GM19324 (cell line): ENCODE results near the gene ZNF446.
"Not testable (repeated sequence)": the region's sequence is repeated elsewhere in the genome, so short reads cannot be mapped to it uniquely, and the experiment has no call there.

Experiments
- ATAC-seq: cut with Tn5 transposase; IDR thresholded peaks from one replicate; pipeline ENCODE4 v1.9.1; 2021; ENCODE audit warnings: mild to moderate bottlenecking, moderate library complexity; ENCODE audit not compliant: unreplicated experiment, low FRiP score

The ZNF446 gene

DNA sequence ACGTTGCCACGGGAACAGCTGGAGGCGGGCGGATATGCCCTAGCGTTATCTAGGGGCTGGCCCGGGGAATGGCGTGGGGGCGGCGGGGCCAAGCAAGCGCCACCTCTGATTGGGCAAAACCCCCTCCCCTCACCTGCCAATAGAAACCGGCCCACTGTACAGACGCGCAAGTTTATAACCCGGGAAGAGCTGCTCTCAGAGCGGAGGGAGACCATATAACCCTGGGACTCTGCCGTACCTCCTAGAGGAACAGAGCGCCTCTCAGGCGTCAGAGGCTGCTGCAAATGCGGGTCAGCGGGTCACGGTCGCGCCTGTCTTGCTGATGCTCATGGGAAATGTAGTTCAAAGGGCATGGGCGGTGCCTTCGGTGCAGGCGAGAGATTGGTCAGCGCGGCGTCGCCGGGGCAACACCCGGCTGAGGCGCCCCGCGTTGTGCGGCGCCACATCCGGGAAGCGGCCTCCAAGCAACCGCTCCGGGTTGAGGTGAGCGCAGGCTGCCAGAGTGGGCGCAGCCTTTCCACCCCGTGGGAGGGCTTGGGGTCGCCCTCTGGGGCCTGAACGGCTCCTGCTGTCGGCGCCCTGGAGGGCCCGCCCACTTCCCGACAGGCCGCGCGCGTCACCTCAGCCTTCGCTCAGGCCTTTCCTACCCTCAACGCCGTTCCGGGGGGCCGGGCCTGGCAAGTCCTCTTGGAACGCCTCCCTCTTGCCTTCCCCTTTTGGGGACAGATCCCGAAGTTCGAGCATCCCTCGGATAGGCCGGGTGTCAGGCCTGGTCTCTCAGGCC lies at the start of gene ZNF446:
Gene ZNF446, plus strand, starts transcription at position 639 of the 784 bp plus-strand sequence. CDS start 867 bp downstream, outside the sequence.
- peak; percentile 77 for ATAC-seq

DNA sequence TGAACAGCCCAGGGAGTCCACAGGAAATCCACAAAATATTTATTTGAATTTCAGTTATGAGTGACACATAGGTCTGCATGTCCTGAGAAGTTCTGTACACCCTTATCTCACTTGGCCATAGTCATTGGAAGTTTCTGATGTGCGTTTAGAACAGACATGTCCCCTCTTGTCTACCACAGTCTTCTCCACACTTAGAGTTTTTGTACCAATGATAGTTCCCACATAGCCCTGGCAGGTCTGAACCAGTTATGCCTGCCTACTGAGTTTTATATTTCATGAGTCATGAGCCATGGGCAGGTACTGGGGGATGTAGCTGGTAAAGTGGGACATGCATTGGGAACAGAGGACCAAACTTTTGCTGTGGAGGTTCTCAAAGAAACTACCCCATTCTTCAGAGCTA lies 47.5 kb upstream of the ZNF446 start:
- ATAC-seq: no peak

DNA sequence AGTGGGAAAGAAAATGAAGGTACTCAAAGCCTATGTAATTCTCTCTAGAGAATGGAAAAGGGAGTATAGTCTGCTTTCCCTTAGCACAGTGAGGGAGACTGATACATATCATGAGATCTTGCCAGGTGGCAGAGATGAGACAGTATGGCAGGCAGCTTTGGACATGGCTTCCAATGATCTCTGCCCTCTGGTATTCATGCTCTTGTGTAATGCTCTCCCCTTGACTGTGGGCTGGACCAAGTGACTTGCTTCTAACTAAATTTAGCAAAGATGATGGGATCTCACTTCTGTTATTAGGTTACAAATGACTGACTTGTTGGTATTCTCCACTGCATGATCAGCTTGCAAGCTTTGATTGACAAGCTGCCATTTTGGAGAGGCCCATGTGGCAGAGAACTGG lies 46.4 kb upstream of the ZNF446 start:
- no peak for ATAC-seq

DNA sequence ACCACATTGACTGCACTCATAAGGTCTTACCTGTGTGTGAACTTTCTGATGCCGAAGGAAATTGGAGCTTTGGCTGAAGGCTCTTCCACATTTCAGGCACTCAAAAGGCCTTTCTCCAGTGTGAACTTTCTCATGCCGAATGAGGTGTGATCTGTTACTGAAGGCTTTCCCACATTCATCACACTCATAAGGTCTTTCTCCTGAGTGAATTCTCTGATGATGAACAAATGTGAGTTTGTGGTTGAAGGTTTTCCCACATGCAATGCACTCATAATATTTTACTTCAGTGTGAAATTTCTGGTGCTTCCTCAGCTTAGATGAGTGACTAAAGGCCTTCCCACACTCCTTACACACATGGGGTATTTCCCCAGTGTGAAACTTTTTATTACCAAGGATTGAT lies 41.9 kb upstream of the ZNF446 start:
- ATAC-seq: no peak

DNA sequence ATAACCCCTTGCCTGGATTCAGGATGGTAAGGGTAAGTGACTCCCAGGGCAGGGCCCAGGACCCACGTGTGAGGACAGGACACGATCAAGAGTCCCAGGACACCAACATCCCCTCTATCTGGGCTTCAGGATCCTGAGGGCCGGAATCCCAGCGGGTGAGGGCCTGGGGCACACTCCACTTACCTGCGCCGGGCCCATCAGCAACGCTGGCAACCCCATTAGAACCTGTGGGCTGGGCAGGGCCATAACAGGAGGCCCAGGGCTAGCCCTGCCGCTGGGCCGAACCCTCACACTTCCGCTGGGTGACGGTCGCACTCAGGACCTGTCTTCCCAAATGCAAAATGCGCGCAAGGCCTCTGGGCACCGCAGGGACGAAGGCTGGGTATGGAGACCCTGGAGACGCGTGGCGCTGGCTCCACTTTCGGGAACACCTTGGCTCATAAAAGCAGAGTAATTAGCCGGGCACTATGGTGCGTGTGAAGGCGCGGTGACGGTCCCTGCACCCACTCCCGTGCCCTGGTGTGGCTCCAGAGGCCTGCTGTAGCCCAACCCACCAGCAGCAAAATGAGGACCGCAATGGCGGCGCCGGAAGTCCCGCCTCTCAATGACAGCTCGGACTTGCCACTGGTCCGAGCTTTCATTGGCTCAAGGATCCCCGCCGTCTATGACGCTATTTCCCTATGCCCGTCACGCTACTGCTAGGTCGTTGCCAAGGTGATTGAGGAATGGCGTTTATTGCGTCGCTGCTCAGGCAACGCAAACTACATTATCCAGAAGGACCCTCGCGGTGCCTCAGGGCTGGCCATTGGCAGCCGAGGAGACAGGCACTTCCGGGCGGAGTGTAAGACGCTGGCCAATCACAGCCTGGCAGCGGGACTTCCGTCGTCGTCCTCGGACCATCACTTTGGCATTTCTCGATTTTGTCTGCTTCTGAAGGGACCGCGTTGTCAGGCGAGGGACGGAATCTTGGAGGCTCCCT lies 36.3 kb upstream of the ZNF446 start, which contains the start of gene ZNF132:
Gene ZNF132, minus strand, starts transcription at position 578 of the 979 bp plus-strand sequence. Its CDS starts 332 bp downstream, at position 246.
- ATAC-seq: peak; percentile 96

DNA sequence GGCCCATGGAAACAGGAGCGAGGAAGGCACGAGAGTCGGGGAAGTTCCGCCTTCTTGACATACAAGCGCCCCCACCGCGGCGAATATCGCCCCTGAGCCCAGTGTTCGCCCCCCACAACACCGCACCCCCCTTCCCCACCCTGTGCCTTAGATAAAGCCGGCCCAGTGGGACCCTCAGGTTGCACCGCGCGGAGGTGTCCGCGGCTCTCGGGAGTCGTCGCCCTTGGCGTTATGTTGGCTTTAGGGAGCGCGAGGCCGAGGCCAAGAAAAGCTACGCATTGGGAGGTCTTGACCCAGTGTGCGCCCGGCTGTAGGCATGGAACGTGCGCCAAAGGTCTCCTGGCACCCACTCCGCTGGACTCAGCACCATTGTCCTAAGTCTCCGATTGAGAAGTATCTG lies 35.6 kb upstream of the ZNF446 start:
- no peak for ATAC-seq

DNA sequence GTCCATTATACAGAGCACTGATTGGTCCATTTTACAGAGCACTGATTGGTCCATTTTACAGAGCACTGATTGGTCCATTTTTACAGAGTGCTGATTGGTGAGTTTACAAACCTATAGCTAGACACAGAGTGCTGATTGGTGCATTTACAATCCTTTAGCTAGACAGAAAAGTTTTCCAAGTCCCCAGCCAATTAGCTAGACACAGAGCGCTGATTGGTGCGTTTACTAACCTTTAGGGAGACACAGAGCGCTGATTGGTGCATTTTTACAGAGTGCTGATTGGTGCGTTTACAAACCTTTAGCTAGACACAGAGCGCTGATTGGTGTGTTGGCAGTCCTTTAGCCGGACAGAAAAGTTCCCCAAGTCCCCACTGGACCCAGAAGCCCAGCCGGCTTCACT lies 33.2 kb upstream of the ZNF446 start:
- not testable (repeated sequence) for ATAC-seq

DNA sequence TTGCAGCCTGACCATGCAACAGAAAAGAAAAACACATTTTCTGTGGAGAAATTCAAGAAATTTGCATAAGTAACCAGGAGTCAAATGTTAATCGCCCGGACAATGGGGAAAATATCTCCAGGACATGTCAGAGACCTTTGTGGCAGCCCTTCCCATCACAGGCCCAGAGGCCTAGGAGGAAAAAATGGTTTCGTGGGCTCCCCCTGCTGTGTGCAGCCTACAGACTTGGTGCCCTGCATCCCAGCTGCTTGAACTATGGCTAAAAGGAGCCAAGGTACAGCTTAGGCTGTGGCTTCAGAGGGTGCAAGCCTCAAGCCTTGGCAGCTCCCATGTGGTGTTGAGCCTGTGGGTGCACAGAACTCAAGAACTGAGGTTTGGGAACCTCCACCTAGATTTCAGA lies 27.3 kb upstream of the ZNF446 start:
- not testable (repeated sequence) for ATAC-seq

DNA sequence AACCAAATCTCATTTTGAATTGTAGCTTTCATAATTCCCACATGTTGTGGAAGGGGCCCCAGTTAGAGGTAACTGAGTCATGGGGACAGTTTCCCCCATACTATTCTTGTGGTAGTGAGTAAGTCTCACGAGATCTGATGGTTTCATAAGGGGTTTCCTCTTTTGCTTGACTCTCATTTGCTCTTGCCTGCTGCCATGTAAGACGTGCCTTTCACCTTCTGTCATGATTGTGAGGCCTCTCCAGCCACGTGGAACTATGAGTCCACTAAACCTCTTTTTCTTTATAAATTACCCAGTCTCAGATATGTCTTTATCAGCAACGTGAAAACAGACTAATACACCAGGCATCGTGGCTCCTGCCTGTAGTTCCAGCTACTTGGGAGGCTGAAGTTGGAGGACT lies 26.2 kb upstream of the ZNF446 start:
- ATAC-seq: not testable (repeated sequence)

DNA sequence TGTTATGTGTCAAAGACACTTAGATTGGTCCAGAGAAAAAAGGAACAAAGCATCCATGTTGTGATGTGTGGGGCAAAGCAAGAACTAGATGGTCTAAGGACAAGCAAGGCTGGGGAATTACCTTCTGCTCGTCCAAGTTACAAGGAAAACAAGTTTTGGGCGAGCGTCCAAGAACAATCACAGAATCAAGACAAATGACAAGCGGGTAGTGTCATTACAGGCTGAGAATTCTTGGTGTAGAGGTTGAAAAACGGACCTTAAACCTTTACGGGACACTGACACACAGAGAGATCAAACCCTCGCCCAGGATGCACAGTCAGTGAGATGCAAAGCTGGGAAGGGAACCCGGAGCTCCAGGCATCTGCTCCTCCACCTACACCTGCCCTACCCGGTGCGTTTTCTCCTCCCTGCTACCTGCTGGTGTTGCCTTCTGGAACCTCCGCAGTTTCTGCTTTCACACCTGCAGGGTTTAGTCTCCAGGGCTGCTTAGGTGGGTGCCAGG lies 25.2 kb upstream of the ZNF446 start:
- peak; percentile 3 for ATAC-seq

DNA sequence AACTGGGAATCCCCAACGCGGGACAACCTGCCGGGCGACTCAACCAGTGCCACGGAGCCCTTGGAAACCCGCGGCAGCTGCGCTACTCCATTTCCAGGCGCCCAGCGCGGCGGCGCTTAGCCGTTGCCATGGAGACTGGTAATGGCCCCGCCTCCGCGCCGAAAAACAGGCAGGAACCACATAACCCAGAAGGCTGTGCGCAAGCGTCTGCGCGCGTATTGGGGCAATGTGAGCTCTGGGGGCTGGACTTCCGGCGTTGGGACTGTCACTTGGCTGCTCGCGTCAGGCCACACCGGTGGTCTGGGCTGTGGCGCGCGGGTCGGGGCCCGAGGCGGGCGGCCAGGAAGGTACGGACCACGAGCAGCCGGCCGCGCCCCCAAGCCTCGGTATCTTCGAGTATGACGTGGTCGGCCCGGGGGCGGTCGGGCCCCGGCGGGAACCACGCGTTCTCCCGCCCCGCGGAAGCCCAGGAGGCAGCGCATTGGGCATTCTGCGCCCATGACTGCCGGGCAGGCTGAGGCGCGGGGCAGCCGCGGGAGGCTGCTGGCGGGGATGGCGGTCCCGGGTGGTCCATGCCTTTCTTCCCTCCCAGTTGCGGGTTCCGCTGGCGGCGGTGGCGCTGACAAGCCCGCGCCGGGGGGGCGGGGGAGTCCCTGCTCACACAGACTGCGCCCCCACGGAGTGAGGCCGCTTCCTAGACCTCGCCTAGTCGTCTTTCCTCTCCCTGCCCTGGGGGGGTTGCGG lies 24.6 kb upstream of the ZNF446 start, which contains the start of gene ZNF324B:
Gene ZNF324B, plus strand, starts transcription at position 265 of the 744 bp plus-strand sequence. CDS start 2,080 bp downstream, outside the sequence.
- ATAC-seq: peak; percentile 97

DNA sequence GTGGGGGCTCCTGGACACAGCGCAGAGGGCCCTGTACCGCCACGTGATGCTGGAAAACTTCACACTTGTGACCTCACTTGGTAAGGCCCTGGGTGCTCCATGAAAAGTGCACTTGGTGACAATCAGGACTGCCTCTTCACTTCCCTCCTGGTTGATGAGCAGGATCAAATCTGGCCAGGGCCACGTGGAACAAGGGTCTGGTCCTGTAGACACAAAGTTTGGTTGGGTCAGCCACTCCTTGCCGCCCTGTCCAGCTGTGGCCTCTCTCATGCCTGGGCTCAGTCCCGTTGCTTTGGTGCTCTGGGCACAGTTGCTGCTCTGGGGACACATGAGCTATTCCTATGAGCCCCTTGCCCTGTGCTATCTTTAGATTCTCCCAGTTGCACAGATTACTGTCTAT lies 22.4 kb upstream of the ZNF446 start:
- no peak for ATAC-seq

DNA sequence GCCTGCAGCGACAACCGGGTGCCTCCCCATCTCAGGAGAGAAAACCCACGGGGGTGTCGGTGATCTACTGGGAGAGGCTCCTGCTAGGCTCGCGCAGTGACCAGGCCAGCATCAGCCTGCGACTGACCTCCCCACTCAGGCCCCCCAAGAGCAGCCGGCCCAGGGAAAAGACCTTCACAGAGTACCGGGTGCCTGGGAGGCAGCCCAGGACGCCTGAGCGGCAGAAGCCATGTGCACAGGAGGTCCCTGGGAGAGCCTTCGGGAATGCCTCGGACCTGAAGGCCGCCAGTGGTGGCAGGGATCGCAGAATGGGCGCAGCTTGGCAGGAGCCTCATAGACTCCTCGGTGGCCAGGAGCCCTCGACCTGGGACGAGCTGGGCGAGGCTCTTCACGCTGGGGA lies 20.8 kb upstream of the ZNF446 start:
- ATAC-seq: no peak

DNA sequence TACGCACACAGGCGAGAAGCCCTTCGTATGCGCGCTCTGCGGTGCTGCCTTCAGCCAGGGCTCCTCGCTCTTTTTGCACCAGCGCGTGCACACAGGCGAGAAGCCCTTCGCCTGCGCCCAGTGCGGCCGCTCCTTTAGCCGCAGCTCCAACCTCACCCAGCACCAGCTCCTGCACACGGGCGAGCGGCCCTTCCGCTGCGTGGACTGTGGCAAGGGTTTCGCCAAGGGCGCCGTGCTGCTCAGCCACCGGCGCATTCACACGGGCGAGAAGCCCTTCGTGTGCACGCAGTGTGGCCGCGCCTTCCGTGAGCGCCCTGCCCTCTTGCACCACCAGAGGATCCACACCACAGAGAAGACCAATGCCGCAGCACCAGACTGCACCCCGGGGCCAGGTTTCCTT lies 20.0 kb upstream of the ZNF446 start:
- ATAC-seq: no peak

DNA sequence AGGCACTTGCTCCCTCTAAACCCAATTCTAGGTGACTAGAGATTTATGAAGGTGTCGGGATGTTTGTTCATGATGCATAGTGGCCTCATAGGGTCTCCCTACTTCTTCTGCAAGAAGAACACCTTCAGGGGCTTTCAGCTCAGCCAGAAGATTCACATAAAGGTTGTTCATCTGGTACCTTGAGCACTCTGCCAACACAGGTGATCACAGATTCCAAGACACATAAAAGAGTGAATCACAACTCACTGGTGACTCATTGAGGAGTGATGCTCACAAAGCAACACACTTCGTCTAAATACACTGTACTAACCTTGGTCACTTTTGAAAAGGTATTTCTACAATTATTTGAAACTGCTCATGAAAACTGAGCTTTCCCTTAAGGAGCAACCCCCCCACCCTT lies 16.1 kb upstream of the ZNF446 start:
- no peak for ATAC-seq

DNA sequence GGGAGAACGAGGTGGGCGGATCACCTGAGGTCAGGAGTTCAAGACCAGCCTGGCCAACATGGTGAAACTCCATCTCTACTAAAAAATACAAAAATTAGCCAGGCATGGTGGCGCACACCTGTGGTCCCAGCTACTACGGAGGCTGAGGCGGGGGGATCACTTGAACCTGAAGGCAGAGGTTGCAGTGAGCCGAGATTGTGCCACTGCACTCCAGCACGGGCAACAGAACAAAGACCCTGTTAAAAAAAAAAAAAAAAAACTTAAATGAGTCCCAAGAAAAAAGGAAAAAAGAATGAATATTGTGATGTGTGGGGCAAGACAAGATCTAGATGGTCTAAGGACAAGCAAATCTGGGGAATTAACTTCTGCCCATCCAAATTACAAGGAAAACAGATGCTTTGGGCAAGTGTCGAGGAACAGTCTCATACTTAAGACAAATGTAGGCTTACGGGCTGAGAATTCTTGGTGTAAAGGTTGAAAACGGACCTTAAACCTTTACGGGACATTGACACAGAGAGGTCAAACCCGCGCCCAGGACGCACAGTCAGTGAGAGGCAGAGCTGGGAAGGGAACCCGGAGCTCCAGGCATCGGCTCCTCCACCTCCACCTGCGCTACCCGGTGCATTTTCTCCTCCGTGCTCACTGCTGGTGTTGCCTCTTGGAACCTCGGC lies 9.9 kb upstream of the ZNF446 start:
- no peak for ATAC-seq

DNA sequence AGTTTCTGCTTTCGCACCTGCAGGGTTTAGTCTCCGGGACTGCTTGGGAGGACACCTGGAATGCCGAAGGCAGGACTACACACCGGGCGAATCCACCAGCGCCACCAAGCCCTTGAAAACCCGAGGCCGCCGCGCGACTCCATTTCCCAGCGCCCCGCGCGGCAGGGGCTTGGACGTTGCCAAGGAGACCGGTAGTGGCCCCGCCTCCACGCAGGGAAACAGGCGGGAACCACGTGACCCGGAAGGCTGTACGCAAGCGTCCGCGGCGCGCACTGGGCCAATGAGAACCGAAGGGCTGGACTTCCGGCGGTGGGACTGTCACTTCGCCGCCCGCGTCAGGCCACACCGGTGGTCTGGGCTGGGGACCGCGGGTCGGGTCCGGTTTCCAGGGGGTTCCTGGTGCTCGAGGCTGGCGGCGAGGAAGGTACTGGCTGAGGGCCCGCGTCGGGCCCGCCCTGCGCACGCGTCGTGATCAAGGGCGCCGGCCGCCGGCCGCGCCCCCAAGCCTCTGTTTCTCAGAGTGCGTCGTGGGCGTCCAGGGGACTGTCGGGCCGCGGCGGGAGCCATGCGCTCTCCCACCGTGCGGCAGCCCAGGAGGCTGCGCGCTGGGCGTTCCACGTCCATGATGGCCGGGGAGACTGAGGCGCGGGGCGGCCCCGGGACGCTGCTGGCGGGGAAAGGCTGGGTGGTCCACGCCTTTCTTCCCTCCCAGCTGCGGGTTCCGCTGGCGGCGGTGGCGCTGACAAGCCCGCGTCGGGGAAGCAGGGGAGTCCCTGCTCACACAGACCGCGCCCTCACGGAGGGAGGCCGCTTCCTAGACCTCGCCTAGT lies 9.2 kb upstream of the ZNF446 start, which contains the start of gene ZNF324:
Gene ZNF324, plus strand, starts transcription at position 321 of the 830 bp plus-strand sequence. CDS start 2,106 bp downstream, outside the sequence.
- peak; percentile 94 for ATAC-seq

DNA sequence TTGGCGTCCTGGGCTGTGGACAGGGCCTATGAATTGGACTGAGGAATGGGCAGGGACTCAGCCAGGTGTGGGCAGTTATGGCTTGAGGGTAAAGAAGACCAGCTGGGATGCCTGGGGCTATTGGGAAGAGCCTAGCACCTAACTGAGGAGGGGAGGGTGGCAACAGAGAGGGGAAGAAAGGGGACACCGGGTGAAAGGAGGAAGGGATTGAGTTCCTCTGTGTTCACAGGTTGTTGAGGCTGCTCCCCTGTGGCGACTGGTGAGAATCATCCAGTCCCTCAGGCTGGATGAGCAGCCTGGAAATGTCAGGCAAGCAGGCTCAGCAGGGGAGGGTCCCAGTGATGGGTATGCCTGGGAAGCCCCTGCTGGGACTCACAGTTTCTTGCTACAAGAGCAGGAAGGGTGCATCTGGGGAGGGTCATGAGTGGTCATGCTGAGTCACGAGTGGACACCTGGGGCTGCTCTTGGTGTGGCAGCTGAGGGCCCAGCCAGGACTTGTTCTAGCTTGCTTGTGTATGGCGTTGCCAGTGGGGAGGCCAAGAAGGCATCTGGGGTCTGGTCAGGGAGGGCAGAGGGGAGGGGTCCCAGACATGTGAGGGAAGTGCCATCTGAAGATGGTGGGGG lies 7.8 kb upstream of the ZNF446 start:
- ATAC-seq: no peak
